Measurements from ENCODE around the gene RHPN2. TPM values are rescaled to one million over a fixed set of nuclear protein-coding genes. Genes with fewer than 3 reads are reported as not detected.
A peak's percentile ranks its signal among the peaks of the same experiment; 100 is the strongest.

The RHPN2 gene
- total and polyA plus RNA-seq, 2 of the 13 experiments (the other 11 are each of a cell fraction or from before 2014, with no cell fraction given) = 20.3 to 48.0 TPM

GRCh38 chr19:33098055-33098534 lies 33.4 kb upstream of the RHPN2 start:
- Histone ChIP-seq H3K4me3 (replicated peaks in 1 of 3; ENCODE audit: insufficient read depth in 1 of 3, low read depth in 2 of 3, low read length in 3 of 3) (no peak overlapping the region), H3K36me3 (replicated peaks in 1 of 2; ENCODE audit: control insufficient read depth in 1 of 2, insufficient read depth in 2 of 2, low read length in 2 of 2) (peaks cover 12 to 44% of the 10 kb centered on the region in 2 experiments; a peak in 4 of 5 replicates), H3K4me2 (ENCODE audit: low read depth, low read length) (no peak overlapping the region), H3K27ac (ENCODE audit: extremely low read length, insufficient read depth, low read length) (no peak overlapping the region), H3K4me1 (ENCODE audit: insufficient read depth, low read length) (peaks cover 42% of the 10 kb centered on the region), H3K79me2 (ENCODE audit: insufficient read depth, low read length) (no peaks in the 10 kb centered on the region), H2AFZ (ENCODE audit: low read length) (no peak overlapping the region), H3K27me3 (ENCODE audit: control insufficient read depth in 1 of 2, insufficient read depth in 2 of 2, low read length in 2 of 2) (no peaks in the 10 kb centered on the region), H3K9ac (ENCODE audit: insufficient read depth, low read depth, low read length) (no peak overlapping the region), H4K20me1 (ENCODE audit: insufficient read depth, low read length) (no peaks in the 10 kb centered on the region), H3K9me3 (ENCODE audit: low read length) (no peaks in the 10 kb centered on the region)
- FAIRE-seq (peak; percentile 61), DNase-seq (ENCODE audit: low spot score) (peak; percentile 76), ATAC-seq (peak; percentile 36)
- POLR2A ChIA-PET = interaction anchor here (0.9 to 1.5 kb wide), 4 partner anchors 17 to 61 kb away, joined by 3 to 5 read pairs (median 4); partner anchors contain the start of gene GPATCH1
- CTCF ChIA-PET (ENCODE audit: low intra/inter-chr PET ratio, low total read pairs) = no interaction called here
- no TSS peak for BruUV-seq (replicated peaks)
- 65% methylated on average over 4 of the region's 4 CpGs for WGBS (ENCODE audit: low lambda C conversion rate)
- intact Hi-C loops (cut with micrococcal nuclease; ENCODE audit: unreplicated experiment) = loop anchor here (1.0 kb wide), 1 partner anchor 34 kb away; the partner anchor contains the start of gene RHPN2
- in situ Hi-C loops (cut with HindIII; ENCODE audit: extremely low pct_ligation_motif_present, low pct_unique_long_range_greater_than_20kb) = no loop called here
- TF ChIP-seq ZNF407 (CRISPR knock-in tag; IDR thresholded peaks at IDR 0.05; ENCODE audit: not compliant biosample characterization) (no peak), TEAD3 (CRISPR knock-in tag; optimal IDR thresholded peaks at IDR 0.05; ENCODE audit: borderline replicate concordance) (peak; percentile 76), MXD3 (CRISPR knock-in tag; IDR thresholded peaks at IDR 0.05) (no peak), ZNF562 (CRISPR knock-in tag; IDR thresholded peaks at IDR 0.05; ENCODE audit: borderline replicate concordance) (no peak), ZNF605 (CRISPR knock-in tag; IDR thresholded peaks at IDR 0.05) (no peak), FOXP1 (IDR thresholded peaks at IDR 0.05) (no peak), FOXP1 (CRISPR knock-in tag; IDR thresholded peaks at IDR 0.05) (peak; percentile 63), ZNF34 (CRISPR knock-in tag; IDR thresholded peaks at IDR 0.05; ENCODE audit: borderline replicate concordance) (no peak), HNF1A (IDR thresholded peaks at IDR 0.05; ENCODE audit: low read depth) (0 out of 2 replicates have a peak, but pooled peaks have one; percentile 19), HNF1A (CRISPR knock-in tag; IDR thresholded peaks at IDR 0.05; ENCODE audit: borderline replicate concordance) (peak; percentile 66; the same call in 1 of the 2 replicates)

All from HepG2 (cell line).